ENCODE results near the gene GTF3C4.

DNA sequence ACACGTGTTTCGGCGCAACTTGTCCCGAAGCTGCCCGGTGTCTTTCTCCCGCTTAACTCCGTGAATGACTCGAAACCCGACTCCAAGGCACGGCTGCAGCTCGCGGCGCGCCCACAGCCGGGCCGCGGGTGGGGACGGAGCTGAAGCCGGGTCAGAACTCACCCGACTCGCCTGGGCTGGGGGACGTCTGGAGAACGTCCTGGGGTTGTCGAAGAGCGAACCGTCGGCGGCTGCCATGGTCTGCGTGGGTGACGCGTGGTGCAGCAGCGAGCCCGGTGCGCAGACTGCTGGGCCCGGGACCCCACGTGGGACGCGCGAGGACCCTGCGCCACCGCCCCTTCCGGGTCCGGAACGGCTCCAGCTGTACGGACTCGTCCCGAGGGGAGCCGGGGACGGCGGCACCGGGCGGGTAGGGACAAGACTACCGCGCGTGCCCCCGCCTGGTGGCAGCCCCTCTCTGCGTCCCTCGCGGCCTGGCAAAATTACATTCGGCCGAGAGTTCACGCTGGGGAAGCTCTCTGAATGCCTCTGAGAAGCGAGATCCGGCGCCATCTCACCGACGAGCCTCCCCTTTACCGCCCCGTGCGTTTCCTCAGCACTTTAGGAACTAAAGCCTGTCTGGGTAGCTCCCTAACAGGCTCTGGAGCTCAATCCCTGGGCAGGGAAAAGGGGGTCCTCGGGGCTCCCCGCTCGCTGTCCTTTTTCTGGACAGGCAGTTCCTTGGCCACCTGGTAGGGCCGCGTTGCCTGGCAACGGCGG lies 387 bp upstream of the GTF3C4 start, which contains the start of gene DDX31:
- TF ChIP-seq RAD21 (conservative IDR thresholded peaks at IDR 0.05 in 1 of 2, IDR thresholded peaks at IDR 0.05 in 1 of 2) = no peak
- TF ChIP-seq, protein P1, sequence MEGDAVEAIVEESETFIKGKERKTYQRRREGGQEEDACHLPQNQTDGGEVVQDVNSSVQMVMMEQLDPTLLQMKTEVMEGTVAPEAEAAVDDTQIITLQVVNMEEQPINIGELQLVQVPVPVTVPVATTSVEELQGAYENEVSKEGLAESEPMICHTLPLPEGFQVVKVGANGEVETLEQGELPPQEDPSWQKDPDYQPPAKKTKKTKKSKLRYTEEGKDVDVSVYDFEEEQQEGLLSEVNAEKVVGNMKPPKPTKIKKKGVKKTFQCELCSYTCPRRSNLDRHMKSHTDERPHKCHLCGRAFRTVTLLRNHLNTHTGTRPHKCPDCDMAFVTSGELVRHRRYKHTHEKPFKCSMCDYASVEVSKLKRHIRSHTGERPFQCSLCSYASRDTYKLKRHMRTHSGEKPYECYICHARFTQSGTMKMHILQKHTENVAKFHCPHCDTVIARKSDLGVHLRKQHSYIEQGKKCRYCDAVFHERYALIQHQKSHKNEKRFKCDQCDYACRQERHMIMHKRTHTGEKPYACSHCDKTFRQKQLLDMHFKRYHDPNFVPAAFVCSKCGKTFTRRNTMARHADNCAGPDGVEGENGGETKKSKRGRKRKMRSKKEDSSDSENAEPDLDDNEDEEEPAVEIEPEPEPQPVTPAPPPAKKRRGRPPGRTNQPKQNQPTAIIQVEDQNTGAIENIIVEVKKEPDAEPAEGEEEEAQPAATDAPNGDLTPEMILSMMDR (IDR thresholded peaks at IDR 0.05) = no peak
- TF ChIP-seq CEBPB (IDR thresholded peaks at IDR 0.05) = no peak
- TF ChIP-seq, protein P2, sequence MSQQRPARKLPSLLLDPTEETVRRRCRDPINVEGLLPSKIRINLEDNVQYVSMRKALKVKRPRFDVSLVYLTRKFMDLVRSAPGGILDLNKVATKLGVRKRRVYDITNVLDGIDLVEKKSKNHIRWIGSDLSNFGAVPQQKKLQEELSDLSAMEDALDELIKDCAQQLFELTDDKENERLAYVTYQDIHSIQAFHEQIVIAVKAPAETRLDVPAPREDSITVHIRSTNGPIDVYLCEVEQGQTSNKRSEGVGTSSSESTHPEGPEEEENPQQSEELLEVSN (IDR thresholded peaks at IDR 0.05; ENCODE audit: borderline replicate concordance, low read depth) = peak; percentile 96
- TF ChIP-seq RFX5 (IDR thresholded peaks at IDR 0.05) = no peak
- no peak for TF ChIP-seq SMC3 (IDR thresholded peaks at IDR 0.05)
- TF ChIP-seq CHD2 (IDR thresholded peaks at IDR 0.05; ENCODE audit: low read length, partially characterized antibody) = no peak
- TF ChIP-seq GATA3 (IDR thresholded peaks at IDR 0.05; ENCODE audit: borderline replicate concordance) = peak; percentile 62
- TF ChIP-seq HOXA7 (CRISPR knock-in tag; IDR thresholded peaks at IDR 0.05) = no peak
- TF ChIP-seq ZNF302 (CRISPR knock-in tag; IDR thresholded peaks at IDR 0.05) = no peak
- TF ChIP-seq, protein P3, sequence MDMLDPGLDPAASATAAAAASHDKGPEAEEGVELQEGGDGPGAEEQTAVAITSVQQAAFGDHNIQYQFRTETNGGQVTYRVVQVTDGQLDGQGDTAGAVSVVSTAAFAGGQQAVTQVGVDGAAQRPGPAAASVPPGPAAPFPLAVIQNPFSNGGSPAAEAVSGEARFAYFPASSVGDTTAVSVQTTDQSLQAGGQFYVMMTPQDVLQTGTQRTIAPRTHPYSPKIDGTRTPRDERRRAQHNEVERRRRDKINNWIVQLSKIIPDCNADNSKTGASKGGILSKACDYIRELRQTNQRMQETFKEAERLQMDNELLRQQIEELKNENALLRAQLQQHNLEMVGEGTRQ (IDR thresholded peaks at IDR 0.05) = peak; percentile 73
- TF ChIP-seq MAZ (IDR thresholded peaks at IDR 0.05; ENCODE audit: borderline replicate concordance, low read depth, low read length) = no peak
- no peak for TF ChIP-seq EP300 (IDR thresholded peaks at IDR 0.05)
